ENCODE data around the gene PRR23A.

The PRR23A gene

DNA sequence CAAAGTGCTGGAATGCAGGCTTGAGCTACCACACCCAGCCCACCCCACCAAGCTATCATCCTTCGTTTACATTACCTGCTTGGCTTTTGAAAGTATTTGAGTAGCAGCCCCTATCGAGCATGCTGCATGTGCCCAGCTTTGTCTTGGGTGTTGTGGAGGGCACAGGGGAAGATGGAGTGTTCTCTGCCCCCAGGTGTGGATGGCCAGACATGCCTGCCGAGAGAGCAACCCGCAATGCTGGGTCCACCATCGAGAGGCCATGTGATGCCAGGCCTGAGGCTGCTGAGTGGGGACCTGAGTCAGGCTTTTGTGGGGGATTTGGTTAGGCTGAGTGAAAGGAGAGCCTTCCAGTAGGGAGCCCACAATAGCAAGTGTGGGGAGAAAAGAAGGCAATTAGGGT is 33.1 kb downstream of the PRR23A start:
- no peak for DNase-seq (ENCODE audit: low spot score)

DNA sequence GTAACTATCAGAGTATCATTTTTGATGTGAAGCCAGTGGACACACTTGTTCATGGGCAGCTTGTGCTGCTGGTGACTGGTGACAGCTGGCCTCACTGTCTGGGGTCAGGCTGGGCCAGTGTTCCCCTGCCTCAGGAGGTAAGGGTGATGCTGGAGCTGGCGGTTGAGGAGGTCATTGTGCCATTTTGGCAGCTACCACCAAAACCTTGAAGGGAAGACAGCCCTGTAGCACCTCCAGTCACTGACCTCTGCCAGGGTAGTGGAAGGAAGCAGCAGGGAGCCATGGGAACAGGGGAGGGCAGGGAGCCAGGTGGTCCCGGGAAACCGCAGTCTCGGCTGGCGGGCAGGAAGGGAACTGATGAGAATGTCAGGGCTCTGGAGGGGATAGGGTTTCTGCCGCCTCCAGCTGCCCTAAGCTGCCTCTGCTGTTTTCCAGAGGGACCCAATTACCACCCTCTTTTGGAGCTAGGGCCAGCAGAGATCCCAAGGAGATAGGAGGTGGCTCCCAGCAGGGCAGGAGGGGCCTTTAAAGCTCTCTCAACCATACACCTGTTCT is 34.2 kb downstream of the PRR23A start:
- no peak for DNase-seq (ENCODE audit: low spot score)

DNA sequence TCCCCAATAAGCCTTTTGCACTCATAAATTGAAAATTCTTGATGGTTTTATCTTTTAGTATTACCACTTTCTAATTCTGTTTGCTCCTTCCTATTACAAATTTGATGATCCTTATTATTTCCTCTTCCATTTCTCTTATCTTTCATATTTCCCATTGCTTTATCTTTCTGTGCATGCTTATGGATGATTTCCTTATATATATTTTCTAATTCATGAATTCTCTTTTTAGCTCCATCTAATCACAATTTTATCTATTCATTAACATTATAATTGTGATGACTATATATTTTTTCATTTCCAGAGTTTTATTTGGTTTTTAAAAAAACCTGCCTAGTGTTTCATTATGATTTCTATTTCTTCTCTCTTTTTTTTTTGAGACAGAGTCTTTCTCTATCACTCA is 41.1 kb downstream of the PRR23A start:
- DNase-seq (ENCODE audit: low spot score): no peak

DNA sequence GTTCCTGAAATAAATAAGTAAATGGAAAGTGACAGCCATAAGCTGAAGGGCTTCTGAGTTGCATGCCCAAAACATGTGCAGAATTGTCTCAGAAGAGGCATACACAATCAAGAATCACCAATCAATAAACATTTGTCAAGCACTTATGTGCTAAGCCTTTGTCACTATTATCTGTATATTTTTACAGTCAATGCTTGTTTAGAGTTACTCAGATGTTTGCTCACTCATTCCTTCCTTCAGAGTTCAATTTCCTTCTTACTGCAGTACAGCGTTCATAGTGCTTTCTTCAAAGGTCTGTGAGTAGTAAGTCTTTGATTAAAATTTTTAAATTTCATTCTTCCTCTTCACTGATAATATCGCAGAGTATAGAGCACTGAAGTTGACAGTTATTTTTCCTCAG is 41.8 kb downstream of the PRR23A start:
- no peak for DNase-seq (ENCODE audit: low spot score)

DNA sequence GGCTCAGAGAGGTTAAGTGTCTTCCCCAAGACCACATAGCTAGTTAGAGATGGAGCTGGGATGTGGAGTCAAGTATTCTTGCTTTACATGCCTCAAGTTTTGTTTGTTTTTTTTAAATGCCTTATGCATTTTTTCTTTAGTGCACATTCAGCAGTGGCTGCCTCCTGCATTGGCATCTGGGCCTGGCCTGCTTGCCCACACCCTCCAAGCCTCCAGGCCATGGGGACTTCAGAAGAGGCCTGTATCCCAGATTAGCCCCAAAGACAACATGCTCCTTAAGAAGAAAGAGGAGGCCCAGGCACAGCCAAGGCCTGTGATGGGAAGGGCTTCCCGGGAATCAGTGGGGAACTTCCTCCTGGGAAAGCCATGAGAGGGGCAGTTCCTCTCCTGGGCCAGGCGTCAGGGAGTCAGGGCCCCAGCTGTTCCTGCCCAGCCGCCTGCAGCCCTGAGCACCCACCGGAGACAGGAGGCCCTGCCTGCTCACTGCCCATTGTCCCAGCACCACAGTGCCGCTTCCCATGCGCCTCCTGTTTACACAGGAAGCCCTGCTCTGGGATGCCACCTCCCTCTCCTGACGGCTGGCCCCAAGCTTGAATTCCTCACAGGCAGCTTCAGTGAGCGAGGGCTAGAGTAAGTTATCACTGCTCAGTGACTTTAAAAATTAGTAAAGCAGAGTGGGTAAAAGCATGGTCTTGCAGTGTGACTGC is 43.1 kb downstream of the PRR23A start:
- DNase-seq (ENCODE audit: low spot score): no peak

DNA sequence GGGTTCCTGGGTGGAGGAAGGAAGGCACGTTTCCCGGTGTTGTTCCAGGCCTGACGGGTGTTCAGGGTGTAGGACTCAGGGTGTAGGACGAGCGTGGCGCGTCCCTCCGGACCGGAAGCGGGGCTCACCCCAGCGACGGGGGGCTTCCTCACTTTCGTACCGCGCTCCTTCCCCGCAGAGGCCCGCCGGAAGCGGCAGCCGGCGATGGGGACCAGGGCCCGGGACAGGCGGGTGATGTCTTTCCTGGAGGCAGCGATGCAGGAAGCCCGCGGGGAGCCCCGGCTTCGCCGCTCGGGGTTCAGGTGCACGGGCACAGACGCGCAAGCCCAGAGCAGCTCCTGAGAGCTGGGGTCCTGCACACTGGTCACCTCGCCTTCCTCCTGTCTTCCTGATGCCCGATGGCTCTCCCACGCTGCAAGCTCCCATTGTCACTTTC is 45.6 kb downstream of the PRR23A start:
- DNase-seq (ENCODE audit: low spot score): no peak

Measured in ecto neural progenitor cell (in vitro differentiated cells).